Measurements from ENCODE around the gene HCRTR1.

DNA sequence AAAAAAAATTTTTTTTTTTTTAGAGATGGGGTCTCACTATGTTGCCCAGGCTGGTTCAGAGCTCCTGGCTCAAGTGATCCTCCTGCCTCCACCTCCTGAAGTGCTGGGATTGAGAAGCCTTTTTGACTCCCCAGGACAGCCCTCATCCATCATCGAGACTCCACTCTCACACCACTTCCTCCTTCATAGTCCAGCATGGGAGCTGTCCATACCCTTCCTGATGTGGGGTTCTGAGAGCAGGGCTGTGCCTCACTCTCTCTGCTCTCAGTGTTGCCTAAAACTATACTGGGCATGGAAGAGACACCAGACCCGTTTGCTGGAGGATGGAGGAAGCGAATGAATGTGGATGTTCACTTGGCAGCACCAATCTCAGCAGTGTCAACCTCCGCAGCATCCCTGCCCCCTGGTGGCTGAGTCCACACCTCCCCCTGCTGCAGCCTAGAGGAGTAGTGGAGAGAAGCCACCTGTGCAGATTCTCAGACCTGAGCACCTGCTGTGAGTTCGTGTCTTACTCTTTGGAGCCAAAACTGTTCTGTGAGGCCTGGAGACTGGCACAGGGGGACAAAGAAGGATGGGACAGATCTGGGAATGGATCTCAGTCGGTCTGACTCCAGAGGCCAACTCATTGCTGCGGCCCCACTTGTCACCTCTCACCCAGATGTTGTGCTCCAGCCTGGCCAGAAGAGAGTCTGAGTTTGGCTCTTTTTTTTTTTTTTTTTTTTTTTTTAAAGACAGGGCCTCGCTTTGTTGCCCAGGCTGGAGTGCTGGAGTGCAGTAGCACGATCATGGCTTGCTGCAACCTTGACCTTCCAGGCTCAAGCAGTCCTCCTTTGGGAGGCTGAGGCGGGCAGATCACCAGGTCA is 23.5 kb upstream of the HCRTR1 start:
- TF ChIP-seq, protein P1, sequence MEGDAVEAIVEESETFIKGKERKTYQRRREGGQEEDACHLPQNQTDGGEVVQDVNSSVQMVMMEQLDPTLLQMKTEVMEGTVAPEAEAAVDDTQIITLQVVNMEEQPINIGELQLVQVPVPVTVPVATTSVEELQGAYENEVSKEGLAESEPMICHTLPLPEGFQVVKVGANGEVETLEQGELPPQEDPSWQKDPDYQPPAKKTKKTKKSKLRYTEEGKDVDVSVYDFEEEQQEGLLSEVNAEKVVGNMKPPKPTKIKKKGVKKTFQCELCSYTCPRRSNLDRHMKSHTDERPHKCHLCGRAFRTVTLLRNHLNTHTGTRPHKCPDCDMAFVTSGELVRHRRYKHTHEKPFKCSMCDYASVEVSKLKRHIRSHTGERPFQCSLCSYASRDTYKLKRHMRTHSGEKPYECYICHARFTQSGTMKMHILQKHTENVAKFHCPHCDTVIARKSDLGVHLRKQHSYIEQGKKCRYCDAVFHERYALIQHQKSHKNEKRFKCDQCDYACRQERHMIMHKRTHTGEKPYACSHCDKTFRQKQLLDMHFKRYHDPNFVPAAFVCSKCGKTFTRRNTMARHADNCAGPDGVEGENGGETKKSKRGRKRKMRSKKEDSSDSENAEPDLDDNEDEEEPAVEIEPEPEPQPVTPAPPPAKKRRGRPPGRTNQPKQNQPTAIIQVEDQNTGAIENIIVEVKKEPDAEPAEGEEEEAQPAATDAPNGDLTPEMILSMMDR (conservative IDR thresholded peaks at IDR 0.05; ENCODE audit: low read depth, low read length) = peak; percentile 94
- no peak for TF ChIP-seq EZH2 (IDR thresholded peaks at IDR 0.05; ENCODE audit: borderline replicate concordance, low read depth, low read length, poor library complexity, severe bottlenecking)

All from A673 (cell line).